Suprapubic skin (tissue), 3 donors: ENCODE results near the gene YLPM1.

Source experiments
- CTCF ChIP-seq, 2 donors: fragments of 200-600 bp in 1 of 2; fragments of 450-650 bp in 1 of 2; sonication (generic) in 1 of 2; IDR thresholded peaks; one replicate each; pipeline ENCODE4 v1.5.1; 2016 to 2019; ENCODE audit warnings: antibody characterized with exemption in 2 of 2, mild to moderate bottlenecking in 1 of 2, moderate library complexity in 1 of 2
- POLR2A ChIP-seq, 2 donors: fragments of 450-650 bp; IDR thresholded peaks; one replicate each; pipeline ENCODE4 v1.6.1; 2017; ENCODE audit warnings: antibody characterized with exemption in 2 of 2, mild to moderate bottlenecking in 2 of 2, moderate library complexity in 2 of 2

DNA sequence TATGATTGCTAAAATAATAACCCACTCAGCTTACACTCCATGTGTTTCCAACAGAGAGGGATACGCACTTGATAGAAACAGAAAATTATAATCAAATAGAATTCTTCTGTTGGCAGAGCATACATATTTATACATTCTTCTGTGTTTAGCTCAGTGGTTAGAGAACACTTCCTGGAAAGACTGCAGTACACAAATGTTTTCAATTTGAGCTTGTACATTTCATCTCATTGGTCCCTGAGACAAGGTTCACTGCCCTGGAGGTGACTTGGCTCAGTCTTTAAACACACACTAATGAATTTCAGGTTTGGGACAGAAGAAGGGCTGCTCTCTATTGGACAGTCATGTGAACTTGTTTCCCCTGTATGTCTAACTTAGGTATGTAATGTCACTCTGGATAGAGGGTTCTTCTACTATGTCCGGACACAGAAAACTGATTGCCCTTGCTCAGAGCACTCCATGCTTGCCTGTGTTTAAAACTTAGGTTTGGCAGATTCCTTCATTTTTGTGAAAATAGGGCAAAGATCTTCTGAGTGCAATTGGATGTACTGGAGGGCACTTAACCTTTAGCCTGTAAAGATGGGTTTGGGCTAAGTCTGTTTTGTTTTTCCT, 89.9 kb downstream of the YLPM1 start:
- no peak for TF ChIP-seq CTCF (IDR thresholded peaks at IDR 0.05)
- TF ChIP-seq POLR2A (IDR thresholded peaks at IDR 0.05), result no peak
